ENCODE data around the gene ZNF688. TPM values are rescaled to one million over a fixed set of nuclear protein-coding genes. Genes with fewer than 3 reads are reported as not detected.

The ZNF688 gene
- total and polyA plus RNA-seq, 2 experiments from 2014 or later = 4.0 to 4.4 TPM

- Histone ChIP-seq H2AFZ (no peak overlapping the region), H3K27ac (ENCODE audit: low read depth) (no peak overlapping the region), H3K36me3 (ENCODE audit: insufficient read depth) (no peaks in the 10 kb centered on the region), H3K4me3 (no peak overlapping the region), H3K27me3 (ENCODE audit: insufficient read depth) (no peaks in the 10 kb centered on the region), H3K79me2 (replicated peaks; ENCODE audit: insufficient read depth) (no peaks in the 10 kb centered on the region), H3K4me2 (no peak overlapping the region), H4K20me1 (replicated peaks; ENCODE audit: insufficient read depth) (no peaks in the 10 kb centered on the region), H3F3A (replicated peaks; ENCODE audit: low read depth) (no peaks in the 10 kb centered on the region), H3K9me2 (ENCODE audit: insufficient read depth) (no peaks in the 10 kb centered on the region), H3K4me1 (ENCODE audit: insufficient read depth) (no peaks in the 10 kb centered on the region)
- H3K36me3 Mint-ChIP-seq (ENCODE audit: low read depth) = no peaks in the 10 kb centered on the region
- DNase-seq (ENCODE audit: low spot score) (no peak), ATAC-seq (no peak)
- peaks cover 12% of the 10 kb centered on the region; the same call in 2 of the 3 replicates for H3K4me1 Mint-ChIP-seq
- H3K4me3 Mint-ChIP-seq = no peak overlapping the region
- H3K27me3 Mint-ChIP-seq (ENCODE audit: insufficient read depth, low read depth, poor library complexity) = peaks cover under 1% of the 10 kb centered on the region
- H3K27ac Mint-ChIP-seq = no peak overlapping the region
- H3K9me3 Mint-ChIP-seq = peaks cover 2% of the 10 kb centered on the region; the same call in 1 of the 3 replicates
- no peak for TF ChIP-seq EZH2phosphoT487 (IDR thresholded peaks at IDR 0.05; ENCODE audit: unreplicated experiment)
Measured at GRCh38 chr16:30619202-30619601, 47.7 kb upstream of the ZNF688 start.

- peak overlapping the region; percentile 93; the same call in 1 of the 2 replicates for H2AFZ ChIP-seq
- ATAC-seq (peak; percentile 92), DNase-seq (ENCODE audit: low spot score) (peak; percentile 95)
- H3K4me1 Mint-ChIP-seq = peaks cover 1% of the 10 kb centered on the region; the same call in 2 of the 3 replicates
- H3K27me3 Mint-ChIP-seq (ENCODE audit: insufficient read depth, low read depth, poor library complexity) = peaks cover 5% of the 10 kb centered on the region
- no peaks in the 10 kb centered on the region for H3K79me2 ChIP-seq (replicated peaks; ENCODE audit: insufficient read depth)
- no peak overlapping the region for H3K4me3 ChIP-seq
- H3F3A ChIP-seq (replicated peaks; ENCODE audit: low read depth) = 0 out of 2 replicates have a peak, but pooled peaks cover 6% of the 10 kb centered on the region
- H3K36me3 ChIP-seq (ENCODE audit: insufficient read depth) = no peaks in the 10 kb centered on the region
- no peak overlapping the region for H3K4me2 ChIP-seq
- H3K27ac ChIP-seq (ENCODE audit: low read depth) = no peak overlapping the region
- no peaks in the 10 kb centered on the region for H3K9me2 ChIP-seq (ENCODE audit: insufficient read depth)
- no peak overlapping the region for H3K4me3 Mint-ChIP-seq
- H3K27me3 ChIP-seq (ENCODE audit: insufficient read depth) = no peaks in the 10 kb centered on the region
- H3K9me3 Mint-ChIP-seq = 0 out of 3 replicates have a peak, but pooled peaks cover 2% of the 10 kb centered on the region
- H3K36me3 Mint-ChIP-seq (ENCODE audit: low read depth) = no peaks in the 10 kb centered on the region
- no peaks in the 10 kb centered on the region for H4K20me1 ChIP-seq (replicated peaks; ENCODE audit: insufficient read depth)
- H3K4me1 ChIP-seq (ENCODE audit: insufficient read depth) = no peaks in the 10 kb centered on the region
- TF ChIP-seq ZNF331 (CRISPR knock-in tag; IDR thresholded peaks at IDR 0.05; ENCODE audit: low read depth) (no peak), CREB1 (CRISPR knock-in tag; IDR thresholded peaks at IDR 0.05; ENCODE audit: low read depth) (no peak), ETS1 (IDR thresholded peaks at IDR 0.05) (no peak), CTCF (conservative IDR thresholded peaks at IDR 0.05; ENCODE audit: low read depth in 2 of 2) (peak; percentile 97 to 100)
- H3K27ac Mint-ChIP-seq = no peak overlapping the region
Measured at GRCh38 chr16:30615358-30616091, 44.0 kb upstream of the ZNF688 start.

All from GM23338 (cell line).